Breast epithelium (tissue), 3 donors: ENCODE results near the gene ST6GAL1.

ENCODE experiments used
- POLR2A ChIP-seq: fragments of 450-650 bp; IDR thresholded peaks from one replicate; pipeline ENCODE4 v1.6.1; 2016; ENCODE audit warnings: antibody characterized with exemption, mild to moderate bottlenecking, moderate library complexity
- POLR2AphosphoS5 ChIP-seq, 3 donors: sonication (generic); formaldehyde crosslinking; IDR thresholded peaks; one replicate each; pipeline ENCODE4 v1.6.1; 2017; ENCODE audit warnings: antibody characterized with exemption in 3 of 3
- TF ChIP-seq, protein P1 (sequence below), 3 donors: fragments of 450-650 bp; IDR thresholded peaks; one replicate each; pipeline ENCODE4 v1.5.1; 2016 to 2017; ENCODE audit warnings: antibody characterized with exemption in 3 of 3, mild to moderate bottlenecking in 3 of 3, moderate library complexity in 3 of 3

- TF ChIP-seq, protein P1, sequence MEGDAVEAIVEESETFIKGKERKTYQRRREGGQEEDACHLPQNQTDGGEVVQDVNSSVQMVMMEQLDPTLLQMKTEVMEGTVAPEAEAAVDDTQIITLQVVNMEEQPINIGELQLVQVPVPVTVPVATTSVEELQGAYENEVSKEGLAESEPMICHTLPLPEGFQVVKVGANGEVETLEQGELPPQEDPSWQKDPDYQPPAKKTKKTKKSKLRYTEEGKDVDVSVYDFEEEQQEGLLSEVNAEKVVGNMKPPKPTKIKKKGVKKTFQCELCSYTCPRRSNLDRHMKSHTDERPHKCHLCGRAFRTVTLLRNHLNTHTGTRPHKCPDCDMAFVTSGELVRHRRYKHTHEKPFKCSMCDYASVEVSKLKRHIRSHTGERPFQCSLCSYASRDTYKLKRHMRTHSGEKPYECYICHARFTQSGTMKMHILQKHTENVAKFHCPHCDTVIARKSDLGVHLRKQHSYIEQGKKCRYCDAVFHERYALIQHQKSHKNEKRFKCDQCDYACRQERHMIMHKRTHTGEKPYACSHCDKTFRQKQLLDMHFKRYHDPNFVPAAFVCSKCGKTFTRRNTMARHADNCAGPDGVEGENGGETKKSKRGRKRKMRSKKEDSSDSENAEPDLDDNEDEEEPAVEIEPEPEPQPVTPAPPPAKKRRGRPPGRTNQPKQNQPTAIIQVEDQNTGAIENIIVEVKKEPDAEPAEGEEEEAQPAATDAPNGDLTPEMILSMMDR (IDR thresholded peaks at IDR 0.05): no peak
- no peak for TF ChIP-seq POLR2AphosphoS5 (IDR thresholded peaks at IDR 0.05)
- TF ChIP-seq POLR2A: no peak
These were observed 37.4 kb downstream of the ST6GAL1 start for GRCh38 chr3:186967686-186968085.
